Type B pancreatic cell (in vitro differentiated cells): ENCODE data around the gene EFCAB8. TPM values are rescaled to one million over a fixed set of nuclear protein-coding genes. Genes with fewer than 3 reads are reported as not detected.

Experiments
- DNase-seq: peaks from one replicate; pipeline ENCODE4 v3.0.0; 2021; ENCODE audit warnings: mixed read lengths; ENCODE audit not compliant: unreplicated experiment; ENCODE audit errors: extremely low spot score
- H3K27ac Mint-ChIP-seq: 2 replicates; pipeline ENCODE4 v1.8.0; 2021; ENCODE audit warnings: mild to moderate bottlenecking, mixed read lengths
- H3K27me3 Mint-ChIP-seq: 2 replicates; pipeline ENCODE4 v1.8.0; 2021; ENCODE audit warnings: mixed read lengths
- H3K36me3 Mint-ChIP-seq: 2 replicates; pipeline ENCODE4 v1.8.0; 2021; ENCODE audit warnings: mixed read lengths
- H3K4me1 Mint-ChIP-seq: one replicate; pipeline ENCODE4 v1.8.0; 2021; ENCODE audit warnings: mixed read lengths; ENCODE audit not compliant: unreplicated experiment
- H3K4me3 Mint-ChIP-seq: 2 replicates; pipeline ENCODE4 v1.8.0; 2021; ENCODE audit warnings: mild to moderate bottlenecking, mixed read lengths
- H3K9me3 Mint-ChIP-seq: 2 replicates; pipeline ENCODE4 v1.8.0; 2021; ENCODE audit warnings: mixed read lengths
- CTCF ChIP-seq: fragments of 200-600 bp; sonication (generic); conservative IDR thresholded peaks from 2 replicates; pipeline ENCODE4 v1.5.0; 2021; ENCODE audit warnings: antibody characterized with exemption, mild to moderate bottlenecking
- total RNA-seq: library from RNA; stranded (reverse); gene quantifications from 2 replicates; pipeline ENCODE4 v1.2.1, GENCODE V29; 2021; ENCODE audit warnings: low replicate concordance

Gene EFCAB8
- total RNA-seq, 1 donor from 2014 or later: 0.97 TPM

GRCh38 chr20:33008336-33009213, 149.9 kb downstream of the EFCAB8 start:
- no peaks in the 10 kb centered on the region for H3K4me1 Mint-ChIP-seq
- no peak overlapping the region for H3K4me3 Mint-ChIP-seq
- DNase-seq: no peak
- H3K9me3 Mint-ChIP-seq: peaks cover 5% of the 10 kb centered on the region
- no peak overlapping the region for H3K27ac Mint-ChIP-seq
- peaks cover 17% of the 10 kb centered on the region for H3K27me3 Mint-ChIP-seq
- no peaks in the 10 kb centered on the region for H3K36me3 Mint-ChIP-seq
- TF ChIP-seq CTCF: no peak

GRCh38 chr20:33009214-33010132, 150.8 kb downstream of the EFCAB8 start:
- Mint-ChIP-seq H3K9me3 (peaks cover 5% of the 10 kb centered on the region), H3K36me3 (no peaks in the 10 kb centered on the region), H3K27ac (no peak overlapping the region), H3K27me3 (peaks cover 21% of the 10 kb centered on the region), H3K4me1 (no peaks in the 10 kb centered on the region), H3K4me3 (no peak overlapping the region)
- no peak for TF ChIP-seq CTCF
- DNase-seq: no peak

GRCh38 chr20:33010133-33010504, 151.4 kb downstream of the EFCAB8 start:
- H3K9me3 Mint-ChIP-seq: peaks cover 4% of the 10 kb centered on the region
- no peak overlapping the region for H3K27ac Mint-ChIP-seq
- no peak for DNase-seq
- no peaks in the 10 kb centered on the region for H3K36me3 Mint-ChIP-seq
- peaks cover 1% of the 10 kb centered on the region for H3K4me1 Mint-ChIP-seq
- peaks cover 27% of the 10 kb centered on the region for H3K27me3 Mint-ChIP-seq
- TF ChIP-seq CTCF: no peak
- no peak overlapping the region for H3K4me3 Mint-ChIP-seq

- DNase-seq: no peak
- Mint-ChIP-seq H3K36me3 (no peaks in the 10 kb centered on the region), H3K27ac (no peak overlapping the region), H3K27me3 (peaks cover 31% of the 10 kb centered on the region), H3K9me3 (no peaks in the 10 kb centered on the region), H3K4me1 (peaks cover 4% of the 10 kb centered on the region), H3K4me3 (no peak overlapping the region)
- no peak for TF ChIP-seq CTCF
Observed at GRCh38 chr20:33010674-33011449, 152.1 kb downstream of the EFCAB8 start.

Other genes starting within 250 kb of the EFCAB8 start
- gene C20orf203, start 185.0 kb upstream of the EFCAB8 start, total RNA-seq: 0.07 and 0.10 TPM in 2 replicates
- gene COMMD7, start 115.5 kb upstream of the EFCAB8 start, total RNA-seq: 72.3 and 82.3 TPM in 2 replicates
- 18.2 and 19.7 TPM in 2 replicates for gene DNMT3B, start 96.5 kb upstream of the EFCAB8 start, total RNA-seq
- gene MAPRE1, start 39.0 kb upstream of the EFCAB8 start, total RNA-seq: 144 and 189 TPM in 2 replicates
- gene SUN5, start 145.5 kb downstream of the EFCAB8 start, total RNA-seq: not detected in 2 replicates
- 0.22 TPM in 1 of 2 replicates, not detected in the other for gene BPIFB2, start 148.8 kb downstream of the EFCAB8 start, total RNA-seq
- not detected in 2 replicates for gene BPIFB6, start 172.7 kb downstream of the EFCAB8 start, total RNA-seq
- not detected in 2 replicates for gene BPIFB3, start 195.0 kb downstream of the EFCAB8 start, total RNA-seq
- gene BPIFB4, start 220.7 kb downstream of the EFCAB8 start, total RNA-seq: not detected in 2 replicates